OCI-LY3 (cell line): ENCODE data around the gene XXYLT1.
A peak's percentile ranks its signal among the peaks of the same experiment; 100 is the strongest.

Experiments used
- H2AFZ ChIP-seq: fragments of 200-600, 300-600 bp; shearing (Covaris generic); 2 replicates; pipeline ENCODE4 v1.6.0; 2014; ENCODE audit warnings: antibody characterized with exemption, low read depth, low read length
- H3K27ac ChIP-seq: fragments of 200-600, 300-600 bp; sonication (generic); 2 replicates; pipeline ENCODE4 v1.5.1; 2014; ENCODE audit warnings: mild to moderate bottlenecking, low read length, moderate library complexity, mixed read lengths
- H3K27me3 ChIP-seq: fragments of 200-600, 300-600 bp; sonication (generic); 2 replicates; pipeline ENCODE4 v1.6.1; 2014; ENCODE audit warnings: low read depth, low read length, mixed read lengths
- H3K36me3 ChIP-seq: fragments of 200-600, 300-600 bp; sonication (generic); replicated peaks from 2 replicates; pipeline ENCODE3; 2014; ENCODE audit warnings: low read depth, low read length, mixed read lengths
- H3K4me1 ChIP-seq: fragments of 300-600, 200-600 bp; sonication (generic); 2 replicates; pipeline ENCODE4 v1.6.1; 2014; ENCODE audit warnings: low read length, mixed read lengths
- H3K4me2 ChIP-seq: fragments of 200-600, 300-600 bp; sonication (generic); 2 replicates; pipeline ENCODE4 v1.6.1; 2014; ENCODE audit warnings: low read length, mixed read lengths
- H3K4me3 ChIP-seq: fragments of 300-600, 200-600 bp; sonication (generic); 2 replicates; pipeline ENCODE4 v1.5.1; 2014; ENCODE audit warnings: antibody characterized with exemption, mild to moderate bottlenecking, low read length, moderate library complexity
- H3K79me2 ChIP-seq: fragments of 300-600, 200-600 bp; shearing (Covaris generic); 2 replicates; pipeline ENCODE4 v1.6.1; 2014; ENCODE audit warnings: mild to moderate bottlenecking, low read length, mixed read lengths
- H3K9ac ChIP-seq: fragments of 300-600, 200-600 bp; shearing (Covaris generic); 2 replicates; pipeline ENCODE4 v1.6.0; 2014; ENCODE audit warnings: mild to moderate bottlenecking, low read length, moderate library complexity
- H3K9me3 ChIP-seq: fragments of 200-600, 300-600 bp; shearing (Covaris generic); 2 replicates; pipeline ENCODE4 v1.6.1; 2014; ENCODE audit warnings: low read length, mixed read lengths; ENCODE audit not compliant: insufficient read depth
- H4K20me1 ChIP-seq: fragments of 200-600, 300-600 bp; sonication (generic); 2 replicates; pipeline ENCODE4 v1.6.1; 2016; ENCODE audit warnings: low read length, mixed read lengths; ENCODE audit not compliant: insufficient read depth
- CTCF ChIP-seq: fragments of 200-600, 300-600 bp; sonication (generic); IDR thresholded peaks from 2 replicates; pipeline ENCODE4 v1.5.1; 2014; ENCODE audit warnings: antibody characterized with exemption, low read length, low read depth
- EZH2phosphoT487 ChIP-seq: fragments of 200-600 bp; shearing (Covaris generic); IDR thresholded peaks from 2 replicates; pipeline ENCODE4 v1.6.1; 2018; ENCODE audit warnings: antibody characterized with exemption, mixed run types, low read depth

The XXYLT1 gene

DNA sequence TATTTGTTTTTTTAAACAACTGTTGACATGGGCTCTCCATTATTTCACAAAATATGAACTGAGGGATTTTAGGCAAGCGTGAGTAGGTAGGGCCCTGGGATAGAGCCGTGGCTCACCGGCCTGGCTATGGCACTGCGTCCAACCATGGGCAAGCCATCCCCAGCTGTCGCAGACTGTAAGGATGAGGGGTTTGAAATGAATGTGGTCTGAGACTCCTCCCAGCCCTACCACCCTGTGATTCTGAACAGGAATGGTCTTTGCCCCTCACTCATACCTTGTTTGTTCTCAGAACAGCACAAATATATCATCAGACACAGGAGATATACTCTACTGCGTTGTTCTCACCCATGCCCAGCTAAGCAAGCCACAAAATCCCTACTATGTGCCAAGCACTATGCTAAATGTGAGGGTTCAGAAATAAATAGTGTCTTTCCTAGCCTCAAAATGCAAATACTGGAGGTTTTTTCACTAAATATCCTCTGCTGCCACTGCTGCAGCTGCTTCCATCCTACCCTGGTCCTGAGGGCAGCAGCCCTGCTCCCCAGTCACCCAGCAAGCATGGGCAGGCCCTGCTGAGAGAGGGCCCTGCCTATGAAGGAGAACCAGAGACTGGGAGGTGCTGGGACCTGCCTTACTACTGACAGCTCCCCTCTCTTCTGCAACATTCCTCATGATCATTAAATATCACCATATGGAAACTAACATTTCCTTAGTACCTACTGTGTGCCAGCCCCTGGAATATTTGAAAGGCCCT, 102.8 kb downstream of the XXYLT1 start:
- no peaks in the 10 kb centered on the region for H4K20me1 ChIP-seq
- H3K79me2 ChIP-seq: no peaks in the 10 kb centered on the region
- no peaks in the 10 kb centered on the region for H3K36me3 ChIP-seq
- H2AFZ ChIP-seq: no peak overlapping the region
- H3K4me2 ChIP-seq: no peak overlapping the region
- H3K27ac ChIP-seq: no peak overlapping the region
- TF ChIP-seq EZH2phosphoT487: no peak
- TF ChIP-seq CTCF: no peak
- peaks cover 20% of the 10 kb centered on the region for H3K4me1 ChIP-seq
- H3K27me3 ChIP-seq: no peaks in the 10 kb centered on the region
- no peak overlapping the region for H3K4me3 ChIP-seq
- no peaks in the 10 kb centered on the region for H3K9me3 ChIP-seq
- H3K9ac ChIP-seq: no peak overlapping the region

- peak overlapping the region; percentile 6; the same call in 1 of the 2 replicates for H3K27ac ChIP-seq
- H3K79me2 ChIP-seq: no peaks in the 10 kb centered on the region
- H3K4me3 ChIP-seq: no peak overlapping the region
- H3K9ac ChIP-seq: no peak overlapping the region
- peak overlapping the region; percentile 37; the same call in 1 of the 2 replicates for H3K4me2 ChIP-seq
- no peaks in the 10 kb centered on the region for H4K20me1 ChIP-seq
- no peaks in the 10 kb centered on the region for H3K9me3 ChIP-seq
- no peaks in the 10 kb centered on the region for H3K27me3 ChIP-seq
- TF ChIP-seq EZH2phosphoT487: no peak
- no peak for TF ChIP-seq CTCF
- no peaks in the 10 kb centered on the region for H3K36me3 ChIP-seq
- H3K4me1 ChIP-seq: peaks cover 34% of the 10 kb centered on the region
- H2AFZ ChIP-seq: no peak overlapping the region
These were observed 105.2 kb downstream of the XXYLT1 start for GRCh38 chr3:195165790-195166189.

DNA sequence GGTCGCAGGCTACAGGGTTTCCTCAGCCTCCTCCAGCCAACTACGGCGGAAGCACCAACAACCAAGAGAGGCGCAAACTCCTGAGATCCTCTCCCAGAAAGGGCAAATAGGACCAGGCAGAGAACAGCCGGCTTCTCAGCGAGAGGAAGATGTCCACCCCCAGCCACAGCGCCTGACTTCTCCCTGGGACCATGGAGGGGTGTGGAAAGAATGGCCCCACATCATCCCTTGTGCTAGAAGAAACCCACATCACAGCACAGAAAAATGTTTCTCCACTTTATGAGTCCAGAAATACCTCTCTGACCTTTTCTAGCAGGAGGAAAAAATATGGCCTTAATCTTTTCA, 105.7 kb downstream of the XXYLT1 start:
- Histone ChIP-seq H3K9ac (no peak overlapping the region), H2AFZ (no peak overlapping the region), H3K4me1 (peaks cover 39% of the 10 kb centered on the region), H3K27me3 (no peaks in the 10 kb centered on the region), H4K20me1 (no peaks in the 10 kb centered on the region), H3K4me2 (peak overlapping the region; percentile 37; the same call in 1 of the 2 replicates), H3K9me3 (no peaks in the 10 kb centered on the region), H3K36me3 (no peaks in the 10 kb centered on the region), H3K79me2 (no peaks in the 10 kb centered on the region), H3K27ac (0 out of 2 replicates have a peak overlapping the region, but pooled peaks have one; percentile 6), H3K4me3 (no peak overlapping the region)
- TF ChIP-seq CTCF: no peak
- TF ChIP-seq EZH2phosphoT487: no peak

DNA sequence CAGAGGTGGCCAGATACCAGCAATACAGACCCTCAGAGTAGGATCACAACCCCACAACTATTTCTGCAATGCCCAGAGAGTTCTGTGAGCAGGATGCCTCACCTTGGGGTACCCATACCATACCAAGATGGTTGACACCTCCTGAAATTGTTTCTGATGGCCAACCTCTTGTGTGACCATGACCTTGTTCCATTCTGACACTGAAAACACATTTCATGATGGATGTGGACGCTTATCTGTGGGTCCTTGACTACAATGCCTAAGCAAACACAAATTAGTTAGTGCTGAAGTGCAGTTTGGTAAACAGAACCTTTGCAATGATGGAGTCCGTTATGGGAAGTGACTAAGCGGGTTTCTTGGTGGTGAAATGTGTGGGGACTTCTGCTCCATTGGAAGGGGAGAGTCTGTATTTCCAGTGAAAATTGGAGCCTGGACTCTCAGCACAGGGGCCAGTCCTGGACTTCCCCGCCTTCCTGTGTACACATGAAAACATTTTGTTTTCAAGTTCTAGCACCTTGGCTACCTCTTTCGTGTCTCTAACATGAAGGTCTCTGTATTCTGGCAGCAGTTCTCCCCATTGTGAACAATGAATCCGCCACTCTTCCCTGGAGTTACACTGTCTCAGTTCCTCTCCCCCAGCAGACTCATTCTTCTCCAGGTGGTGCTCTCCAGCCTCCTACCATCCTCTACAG, 106.2 kb downstream of the XXYLT1 start:
- no peaks in the 10 kb centered on the region for H3K79me2 ChIP-seq
- TF ChIP-seq EZH2phosphoT487: no peak
- no peak for TF ChIP-seq CTCF
- no peak overlapping the region for H3K27ac ChIP-seq
- H3K9me3 ChIP-seq: no peaks in the 10 kb centered on the region
- no peak overlapping the region for H3K9ac ChIP-seq
- H3K4me3 ChIP-seq: no peak overlapping the region
- no peak overlapping the region for H3K4me2 ChIP-seq
- H3K4me1 ChIP-seq: peaks cover 39% of the 10 kb centered on the region
- H3K27me3 ChIP-seq: no peaks in the 10 kb centered on the region
- no peak overlapping the region for H2AFZ ChIP-seq
- no peaks in the 10 kb centered on the region for H4K20me1 ChIP-seq
- H3K36me3 ChIP-seq: no peaks in the 10 kb centered on the region
